A172 (cell line): ENCODE data around the gene MYRIP. TPM values are rescaled to one million over a fixed set of nuclear protein-coding genes. Genes with fewer than 3 reads are reported as not detected.

Experiments
- DNase-seq: peaks from one replicate; pipeline ENCODE4 v3.0.0-alpha.2; 2015; ENCODE audit warnings: low spot score
- total RNA-seq: library from RNA; depleted of rRNA; stranded (reverse); fragments of >200 nt; shearing (Covaris generic); gene quantifications from 2 replicates; pipeline ENCODE4 v1.2.3, GENCODE V29; 2014

Gene MYRIP
- total RNA-seq, 1 experiment from 2014 or later, result not detected

- DNase-seq, result no peak
Measured at GRCh38 chr3:40187945-40188344, 378.5 kb downstream of the MYRIP start.

- DNase-seq, result no peak
Measured at GRCh38 chr3:40189118-40189517, 379.7 kb downstream of the MYRIP start.

GRCh38 chr3:40190056-40190455 is 380.6 kb downstream of the MYRIP start:
- DNase-seq, result no peak

GRCh38 chr3:40191251-40191650 is 381.8 kb downstream of the MYRIP start:
- DNase-seq, result no peak

GRCh38 chr3:40191850-40192448 is 382.5 kb downstream of the MYRIP start:
- peak; percentile 47 for DNase-seq

GRCh38 chr3:40192628-40193027 is 383.2 kb downstream of the MYRIP start:
- DNase-seq, result no peak

GRCh38 chr3:40196966-40197365 is 387.6 kb downstream of the MYRIP start:
- DNase-seq, result no peak

- DNase-seq, result no peak
Measured at GRCh38 chr3:40200692-40201316, 391.4 kb downstream of the MYRIP start.

- no peak for DNase-seq
Measured at GRCh38 chr3:40201770-40202169, 392.4 kb downstream of the MYRIP start.

- no peak for DNase-seq
Measured at GRCh38 chr3:40206522-40206921, 397.1 kb downstream of the MYRIP start.

GRCh38 chr3:40207796-40208195 is 398.4 kb downstream of the MYRIP start:
- no peak for DNase-seq

GRCh38 chr3:40208251-40208650 is 398.8 kb downstream of the MYRIP start:
- no peak for DNase-seq

- DNase-seq, result peak; percentile 66
Measured at GRCh38 chr3:40211579-40211978, 402.2 kb downstream of the MYRIP start.

- DNase-seq, result no peak
Measured at GRCh38 chr3:40213556-40213955, 404.1 kb downstream of the MYRIP start.

GRCh38 chr3:40215015-40215414 is 405.6 kb downstream of the MYRIP start:
- DNase-seq, result no peak

- no peak for DNase-seq
Measured at GRCh38 chr3:40216471-40216870, 407.1 kb downstream of the MYRIP start.

- DNase-seq, result no peak
Measured at GRCh38 chr3:40223856-40224255, 414.4 kb downstream of the MYRIP start.

GRCh38 chr3:40224796-40225515 is 415.5 kb downstream of the MYRIP start:
- no peak for DNase-seq

- DNase-seq, result no peak
Measured at GRCh38 chr3:40226636-40227035, 417.2 kb downstream of the MYRIP start.

- DNase-seq, result no peak
Measured at GRCh38 chr3:40228792-40229350, 419.5 kb downstream of the MYRIP start.

GRCh38 chr3:40229386-40229785 is 420.0 kb downstream of the MYRIP start:
- no peak for DNase-seq

- no peak for DNase-seq
Measured at GRCh38 chr3:40229963-40230362, 420.6 kb downstream of the MYRIP start.

GRCh38 chr3:40230382-40230781 is 421.0 kb downstream of the MYRIP start:
- DNase-seq, result no peak
